K562 (cell line): ENCODE measurements around the gene AKT1S1. TPM values are rescaled to one million over a fixed set of nuclear protein-coding genes. Genes with fewer than 3 reads are reported as not detected.
A peak's percentile ranks its signal among the peaks of the same experiment; 100 is the strongest.

ENCODE experiments used
- CREBBP ChIP-seq: IDR thresholded peaks from one replicate; pipeline ENCODE4 v1.6.1; 2012; ENCODE audit warnings: low read depth, mild to moderate bottlenecking, control low read depth, inconsistent platforms, low read length
- HDAC3 ChIP-seq: fragments of 450-650 bp; IDR thresholded peaks from 2 replicates; pipeline ENCODE4 v1.6.1; 2018; ENCODE audit warnings: borderline replicate concordance, mild to moderate bottlenecking, moderate library complexity; ENCODE audit not compliant: partially characterized antibody
- HEY1 ChIP-seq: fragments of 250-450 bp; sonication (Bioruptor Pico); IDR thresholded peaks from 2 replicates; pipeline ENCODE4 v1.5.0; 2020; ENCODE audit warnings: mild to moderate bottlenecking, moderate library complexity, borderline replicate concordance
- IRF9 ChIP-seq: fragments of 450-650 bp; IDR thresholded peaks from 2 replicates; pipeline ENCODE4 v1.6.1; 2016; ENCODE audit warnings: missing biosample characterization, missing genetic modification characterization
- KLF10 ChIP-seq: fragments of 250-450 bp; sonication (Bioruptor Pico); IDR thresholded peaks from 2 replicates; pipeline ENCODE4 v1.6.1; 2021; ENCODE audit warnings: matching md5 sums
- NFIX ChIP-seq: fragments of 250-450 bp; sonication (Bioruptor Pico); IDR thresholded peaks from 2 replicates; pipeline ENCODE4 v1.4.0; 2020; ENCODE audit warnings: low read depth, mild to moderate bottlenecking, moderate library complexity
- TFE3 ChIP-seq: fragments of 450-650 bp; formaldehyde crosslinking; IDR thresholded peaks from 2 replicates; pipeline ENCODE4 v1.4.0; 2020; ENCODE audit warnings: mild to moderate bottlenecking, mixed read lengths
- THAP12 ChIP-seq: fragments of 250-450 bp; sonication (Bioruptor Pico); IDR thresholded peaks from 2 replicates; pipeline ENCODE4 v1.9.0; 2021; ENCODE audit warnings: mild to moderate bottlenecking, inconsistent platforms
- ZZZ3 ChIP-seq: fragments of 450-650 bp; IDR thresholded peaks from 2 replicates; pipeline ENCODE4 v1.6.1; 2016; ENCODE audit warnings: antibody characterized with exemption, mild to moderate bottlenecking, moderate library complexity
- polyA plus RNA-seq, 8 experiments: library from polyadenylated mRNA; depleted of rRNA in 4 of 8; stranded (reverse) in 5 of 8; unstranded in 3 of 8; fragments of >200 nt; fragmentation: Nextera tagmentation in 2 of 8; fragmentation: Illumina TruSeq in 1 of 8; extraction: Ambion mirVana in 2 of 8; extraction: Trizol in 1 of 8; gene quantifications; 2 replicates each; pipeline versions ENCODE4 v1.2.1 to v1.2.3, GENCODE V29; 2011 to 2014; ENCODE audit warnings: inconsistent platforms in 1 of 8, missing spikeins in 1 of 8
- total RNA-seq, 7 experiments: library from RNA; depleted of rRNA in 6 of 7; stranded (reverse); fragments of >200 nt in 6 of 7; fragmentation: Illumina TruSeq in 2 of 7; extraction: Trizol in 2 of 7; gene quantifications; 2 replicates each; pipeline versions ENCODE4 v1.2.1 to v1.2.3, GENCODE V29; 2011 to 2021; ENCODE audit warnings: low replicate concordance in 1 of 7
- TF ChIP-seq, protein P1 (sequence below): fragments of 250-450 bp; sonication (Bioruptor Pico); IDR thresholded peaks from 2 replicates; pipeline ENCODE4 v1.4.0; 2020; ENCODE audit warnings: borderline replicate concordance
- TF ChIP-seq, protein P2 (sequence below): sonication (generic); formaldehyde crosslinking; IDR thresholded peaks from 2 replicates; pipeline ENCODE4 v1.8.0; 2023; ENCODE audit warnings: missing genetic modification reagents, mild to moderate bottlenecking, borderline replicate concordance
- TF ChIP-seq, protein P3 (sequence below): IDR thresholded peaks from 3 replicates; pipeline ENCODE4 v1.6.1; 2011; ENCODE audit warnings: borderline replicate concordance, mild to moderate bottlenecking; ENCODE audit not compliant: insufficient read length, insufficient read depth

The AKT1S1 gene
- total and polyA plus RNA-seq, 9 of the 15 experiments (the other 6 are each of a cell fraction or from before 2014, with no cell fraction given): 1.2 to 50.3 (median 17.1) TPM

DNA sequence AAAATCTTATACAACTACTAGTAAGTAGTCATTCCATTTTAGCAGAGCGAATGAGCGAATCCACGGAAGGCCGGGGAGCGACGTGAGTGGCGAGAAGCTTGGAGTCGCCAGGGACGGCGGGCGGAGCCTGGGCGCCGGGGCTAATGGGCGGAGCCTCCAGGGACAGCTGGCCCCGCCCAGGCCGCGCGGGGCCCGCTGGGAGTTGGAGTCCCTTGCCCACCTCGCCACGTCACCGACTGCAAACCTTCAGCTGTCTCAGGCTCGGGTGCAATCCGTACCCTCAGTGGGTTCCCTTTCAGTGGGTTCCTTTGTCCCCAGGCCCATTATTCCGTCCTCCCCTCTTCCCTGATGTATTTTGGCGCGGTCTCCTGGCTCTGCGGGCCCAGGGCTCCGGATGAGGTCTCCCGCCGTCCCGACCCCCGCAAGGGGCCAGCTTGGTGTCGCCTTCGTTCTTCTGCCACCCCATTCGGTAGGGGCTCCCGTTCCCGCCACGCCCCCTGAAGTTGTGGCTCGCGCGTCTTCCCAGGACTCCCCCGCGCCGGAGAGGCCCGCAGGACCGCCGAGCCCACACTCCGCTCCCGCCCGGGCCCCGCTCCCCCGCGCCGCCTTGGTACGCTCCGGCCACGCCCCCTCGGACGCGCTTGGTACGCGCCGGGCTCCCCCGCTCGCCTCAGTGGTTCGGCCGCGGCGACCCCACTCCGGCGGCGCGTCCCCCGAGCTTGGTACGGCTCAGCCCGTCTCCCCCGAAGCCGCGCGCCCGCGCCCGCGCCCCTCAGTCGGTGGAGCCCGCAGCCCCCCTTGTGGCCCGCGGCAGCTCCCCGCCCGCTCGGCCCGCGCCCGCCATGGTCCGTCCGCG is 26.4 kb downstream of the AKT1S1 start, which contains the start of gene PTOV1 (continued):
- TF ChIP-seq CREBBP (no peak), HDAC3 (no peak), IRF9 (tag) (no peak), HEY1 (no peak), KLF10 (no peak), TFE3 (CRISPR knock-in tag) (no peak), NFIX (no peak), THAP12 (CRISPR knock-in tag) (peak; percentile 86), ZZZ3 (no peak)
- TF ChIP-seq, protein P1, sequence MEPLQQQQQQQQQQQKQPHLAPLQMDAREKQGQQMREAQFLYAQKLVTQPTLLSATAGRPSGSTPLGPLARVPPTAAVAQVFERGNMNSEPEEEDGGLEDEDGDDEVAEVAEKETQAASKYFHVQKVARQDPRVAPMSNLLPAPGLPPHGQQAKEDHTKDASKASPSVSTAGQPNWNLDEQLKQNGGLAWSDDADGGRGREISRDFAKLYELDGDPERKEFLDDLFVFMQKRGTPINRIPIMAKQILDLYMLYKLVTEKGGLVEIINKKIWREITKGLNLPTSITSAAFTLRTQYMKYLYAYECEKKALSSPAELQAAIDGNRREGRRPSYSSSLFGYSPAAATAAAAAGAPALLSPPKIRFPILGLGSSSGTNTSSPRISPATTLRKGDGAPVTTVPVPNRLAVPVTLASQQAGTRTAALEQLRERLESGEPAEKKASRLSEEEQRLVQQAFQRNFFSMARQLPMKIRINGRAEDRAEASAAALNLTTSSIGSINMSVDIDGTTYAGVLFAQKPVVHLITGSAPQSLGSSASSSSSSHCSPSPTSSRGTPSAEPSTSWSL (CRISPR knock-in tag): peak; percentile 34; the same call in 1 of the 2 replicates
- TF ChIP-seq, protein P2, sequence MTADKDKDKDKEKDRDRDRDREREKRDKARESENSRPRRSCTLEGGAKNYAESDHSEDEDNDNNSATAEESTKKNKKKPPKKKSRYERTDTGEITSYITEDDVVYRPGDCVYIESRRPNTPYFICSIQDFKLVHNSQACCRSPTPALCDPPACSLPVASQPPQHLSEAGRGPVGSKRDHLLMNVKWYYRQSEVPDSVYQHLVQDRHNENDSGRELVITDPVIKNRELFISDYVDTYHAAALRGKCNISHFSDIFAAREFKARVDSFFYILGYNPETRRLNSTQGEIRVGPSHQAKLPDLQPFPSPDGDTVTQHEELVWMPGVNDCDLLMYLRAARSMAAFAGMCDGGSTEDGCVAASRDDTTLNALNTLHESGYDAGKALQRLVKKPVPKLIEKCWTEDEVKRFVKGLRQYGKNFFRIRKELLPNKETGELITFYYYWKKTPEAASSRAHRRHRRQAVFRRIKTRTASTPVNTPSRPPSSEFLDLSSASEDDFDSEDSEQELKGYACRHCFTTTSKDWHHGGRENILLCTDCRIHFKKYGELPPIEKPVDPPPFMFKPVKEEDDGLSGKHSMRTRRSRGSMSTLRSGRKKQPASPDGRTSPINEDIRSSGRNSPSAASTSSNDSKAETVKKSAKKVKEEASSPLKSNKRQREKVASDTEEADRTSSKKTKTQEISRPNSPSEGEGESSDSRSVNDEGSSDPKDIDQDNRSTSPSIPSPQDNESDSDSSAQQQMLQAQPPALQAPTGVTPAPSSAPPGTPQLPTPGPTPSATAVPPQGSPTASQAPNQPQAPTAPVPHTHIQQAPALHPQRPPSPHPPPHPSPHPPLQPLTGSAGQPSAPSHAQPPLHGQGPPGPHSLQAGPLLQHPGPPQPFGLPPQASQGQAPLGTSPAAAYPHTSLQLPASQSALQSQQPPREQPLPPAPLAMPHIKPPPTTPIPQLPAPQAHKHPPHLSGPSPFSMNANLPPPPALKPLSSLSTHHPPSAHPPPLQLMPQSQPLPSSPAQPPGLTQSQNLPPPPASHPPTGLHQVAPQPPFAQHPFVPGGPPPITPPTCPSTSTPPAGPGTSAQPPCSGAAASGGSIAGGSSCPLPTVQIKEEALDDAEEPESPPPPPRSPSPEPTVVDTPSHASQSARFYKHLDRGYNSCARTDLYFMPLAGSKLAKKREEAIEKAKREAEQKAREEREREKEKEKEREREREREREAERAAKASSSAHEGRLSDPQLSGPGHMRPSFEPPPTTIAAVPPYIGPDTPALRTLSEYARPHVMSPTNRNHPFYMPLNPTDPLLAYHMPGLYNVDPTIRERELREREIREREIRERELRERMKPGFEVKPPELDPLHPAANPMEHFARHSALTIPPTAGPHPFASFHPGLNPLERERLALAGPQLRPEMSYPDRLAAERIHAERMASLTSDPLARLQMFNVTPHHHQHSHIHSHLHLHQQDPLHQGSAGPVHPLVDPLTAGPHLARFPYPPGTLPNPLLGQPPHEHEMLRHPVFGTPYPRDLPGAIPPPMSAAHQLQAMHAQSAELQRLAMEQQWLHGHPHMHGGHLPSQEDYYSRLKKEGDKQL: no peak
- TF ChIP-seq, protein P3, sequence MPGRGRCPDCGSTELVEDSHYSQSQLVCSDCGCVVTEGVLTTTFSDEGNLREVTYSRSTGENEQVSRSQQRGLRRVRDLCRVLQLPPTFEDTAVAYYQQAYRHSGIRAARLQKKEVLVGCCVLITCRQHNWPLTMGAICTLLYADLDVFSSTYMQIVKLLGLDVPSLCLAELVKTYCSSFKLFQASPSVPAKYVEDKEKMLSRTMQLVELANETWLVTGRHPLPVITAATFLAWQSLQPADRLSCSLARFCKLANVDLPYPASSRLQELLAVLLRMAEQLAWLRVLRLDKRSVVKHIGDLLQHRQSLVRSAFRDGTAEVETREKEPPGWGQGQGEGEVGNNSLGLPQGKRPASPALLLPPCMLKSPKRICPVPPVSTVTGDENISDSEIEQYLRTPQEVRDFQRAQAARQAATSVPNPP: no peak
